Kidney epithelial cell (primary cell): Measurements from ENCODE around the gene SASH3. TPM values are rescaled to one million over a fixed set of nuclear protein-coding genes. Genes with fewer than 3 reads are reported as not detected.

Experiments
- DNase-seq: peaks from one replicate; pipeline ENCODE4 v3.0.0-alpha.2; 2010; ENCODE audit warnings: low read depth
- H3K27me3 ChIP-seq: 2 replicates; pipeline ENCODE4 v1.6.0; 2011; ENCODE audit warnings: low read length; ENCODE audit not compliant: control insufficient read depth, insufficient read depth
- H3K36me3 ChIP-seq: 2 replicates; pipeline ENCODE4 v1.5.1; 2011; ENCODE audit warnings: low read length; ENCODE audit not compliant: control insufficient read depth, insufficient read depth
- H3K4me3 ChIP-seq: 2 replicates; pipeline ENCODE4 v1.5.1; 2011; ENCODE audit warnings: low read depth, mild to moderate bottlenecking, control low read depth, low read length
- total RNA-seq: library from RNA; depleted of rRNA; stranded (reverse); fragments of >200 nt; gene quantifications from 2 replicates; pipeline ENCODE4 v1.2.3, GENCODE V29; 2015
- TF ChIP-seq, protein P1 (sequence below): IDR thresholded peaks from 2 replicates; pipeline ENCODE4 v1.5.1; 2011; ENCODE audit warnings: mild to moderate bottlenecking, moderate library complexity, low read length, control low read depth, inconsistent platforms; ENCODE audit not compliant: insufficient read depth, poor library complexity, severe bottlenecking

SASH3 gene
- total RNA-seq, 1 donor from 2014 or later: not detected

GRCh38 chrX:129792586-129793291 is 13.0 kb downstream of the SASH3 start:
- TF ChIP-seq, protein P1, sequence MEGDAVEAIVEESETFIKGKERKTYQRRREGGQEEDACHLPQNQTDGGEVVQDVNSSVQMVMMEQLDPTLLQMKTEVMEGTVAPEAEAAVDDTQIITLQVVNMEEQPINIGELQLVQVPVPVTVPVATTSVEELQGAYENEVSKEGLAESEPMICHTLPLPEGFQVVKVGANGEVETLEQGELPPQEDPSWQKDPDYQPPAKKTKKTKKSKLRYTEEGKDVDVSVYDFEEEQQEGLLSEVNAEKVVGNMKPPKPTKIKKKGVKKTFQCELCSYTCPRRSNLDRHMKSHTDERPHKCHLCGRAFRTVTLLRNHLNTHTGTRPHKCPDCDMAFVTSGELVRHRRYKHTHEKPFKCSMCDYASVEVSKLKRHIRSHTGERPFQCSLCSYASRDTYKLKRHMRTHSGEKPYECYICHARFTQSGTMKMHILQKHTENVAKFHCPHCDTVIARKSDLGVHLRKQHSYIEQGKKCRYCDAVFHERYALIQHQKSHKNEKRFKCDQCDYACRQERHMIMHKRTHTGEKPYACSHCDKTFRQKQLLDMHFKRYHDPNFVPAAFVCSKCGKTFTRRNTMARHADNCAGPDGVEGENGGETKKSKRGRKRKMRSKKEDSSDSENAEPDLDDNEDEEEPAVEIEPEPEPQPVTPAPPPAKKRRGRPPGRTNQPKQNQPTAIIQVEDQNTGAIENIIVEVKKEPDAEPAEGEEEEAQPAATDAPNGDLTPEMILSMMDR: no peak
- no peak for DNase-seq
- Histone ChIP-seq H3K27me3 (no peaks in the 10 kb centered on the region), H3K4me3 (no peak overlapping the region), H3K36me3 (no peaks in the 10 kb centered on the region)

DNA sequence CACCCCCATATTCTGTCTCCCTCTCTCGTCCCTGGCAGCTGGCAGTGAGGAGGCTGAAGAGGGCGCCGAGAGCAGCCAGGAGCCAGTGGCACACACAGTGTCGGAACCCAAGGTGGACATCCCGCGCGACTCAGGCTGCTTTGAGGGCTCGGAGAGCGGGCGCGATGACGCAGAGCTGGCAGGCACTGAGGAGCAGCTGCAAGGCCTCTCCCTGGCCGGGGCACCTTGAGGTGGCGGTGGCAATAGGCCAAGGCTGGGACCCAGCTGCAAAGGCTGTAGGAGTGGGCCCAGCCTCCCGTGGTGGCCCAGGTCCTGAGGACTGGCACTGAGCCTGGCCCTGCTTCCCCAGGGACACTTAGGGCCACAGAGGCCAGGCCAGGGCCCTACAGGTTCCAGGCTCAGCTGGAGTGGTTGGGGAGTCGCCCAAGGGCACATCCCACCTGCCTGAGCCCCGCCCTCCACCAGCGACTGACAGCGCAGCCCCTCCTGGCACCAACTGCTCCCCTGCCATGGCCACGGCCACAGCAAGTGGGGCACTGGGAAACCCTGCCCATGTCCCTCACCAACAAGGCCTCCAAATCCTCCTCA is 13.9 kb downstream of the SASH3 start:
- TF ChIP-seq, protein P1: no peak
- no peaks in the 10 kb centered on the region for H3K27me3 ChIP-seq
- no peak for DNase-seq
- no peaks in the 10 kb centered on the region for H3K36me3 ChIP-seq
- H3K4me3 ChIP-seq: no peak overlapping the region

DNA sequence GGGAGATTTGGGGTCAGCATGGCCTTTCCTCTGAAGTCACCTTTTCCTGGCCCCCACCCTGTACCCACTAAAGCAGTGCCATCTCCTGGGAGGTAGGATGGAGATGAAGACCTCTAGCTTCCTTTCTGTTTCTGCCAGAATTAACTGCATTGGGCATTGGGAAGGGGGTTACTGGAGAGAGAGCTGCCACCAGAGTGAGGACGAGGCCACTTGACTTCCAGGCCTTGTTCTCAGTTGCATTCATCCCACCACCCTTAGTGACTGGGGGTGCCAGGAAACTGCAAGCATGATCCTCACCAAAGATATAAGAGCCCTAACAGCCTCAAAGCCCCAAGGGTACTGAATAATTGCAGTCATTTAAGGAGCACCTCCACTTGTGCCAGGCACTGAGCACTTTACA is 15.8 kb downstream of the SASH3 start:
- H3K4me3 ChIP-seq: no peak overlapping the region
- H3K36me3 ChIP-seq: no peaks in the 10 kb centered on the region
- TF ChIP-seq, protein P1: no peak
- H3K27me3 ChIP-seq: no peaks in the 10 kb centered on the region
- DNase-seq: no peak

DNA sequence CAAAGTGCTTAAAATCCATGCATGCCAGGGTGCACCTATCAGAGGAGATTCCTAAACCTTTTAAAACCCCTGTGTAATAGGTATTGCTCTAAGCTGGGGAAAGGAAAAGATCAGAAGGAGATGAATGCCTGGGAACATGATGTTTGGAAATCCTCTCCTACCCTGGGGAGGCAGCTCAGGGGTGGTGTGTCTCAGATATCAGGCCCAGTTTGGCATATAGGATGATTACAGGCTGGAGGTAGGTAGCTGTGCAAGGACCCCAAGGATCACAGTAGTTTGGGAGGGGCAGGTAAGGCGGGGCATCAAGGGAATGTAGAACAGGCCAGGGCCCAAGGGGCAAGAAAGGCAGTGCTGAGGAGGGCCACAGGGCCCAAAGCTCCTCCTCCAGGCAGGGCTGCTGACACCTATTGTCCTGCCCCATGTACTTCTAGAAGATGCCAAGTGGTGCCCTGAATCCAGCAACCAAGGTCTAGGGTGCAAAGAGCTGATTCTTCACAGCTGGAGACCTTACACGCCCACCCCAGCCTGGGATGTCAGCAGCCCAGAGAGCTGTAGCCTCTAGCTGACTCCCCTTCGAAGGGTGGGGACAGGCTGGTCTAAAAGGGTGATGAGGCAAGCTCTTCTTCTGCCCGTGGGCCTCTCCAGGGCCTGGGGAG is 17.6 kb downstream of the SASH3 start:
- Histone ChIP-seq H3K4me3 (no peak overlapping the region), H3K27me3 (no peaks in the 10 kb centered on the region), H3K36me3 (no peaks in the 10 kb centered on the region)
- TF ChIP-seq, protein P1: no peak
- DNase-seq: no peak

DNA sequence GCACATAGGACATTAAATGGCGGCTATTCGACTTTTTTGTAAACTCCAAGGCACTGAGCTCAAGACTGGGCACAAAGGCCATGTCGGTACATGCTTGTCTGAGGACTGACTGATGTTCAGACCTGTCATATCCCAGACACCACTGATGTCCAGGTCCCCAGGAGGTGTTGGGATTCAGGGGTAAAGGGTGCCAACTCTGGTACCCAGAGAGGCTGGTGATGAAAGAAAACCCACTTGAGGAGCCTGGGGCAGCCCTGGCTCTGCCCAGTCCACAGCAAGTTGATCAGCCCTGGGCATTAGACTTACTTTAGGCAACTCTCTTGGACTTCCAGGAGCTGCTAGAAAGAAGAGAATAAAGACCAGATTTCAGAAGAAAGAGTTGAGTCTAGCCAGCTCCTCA is 18.7 kb downstream of the SASH3 start:
- TF ChIP-seq, protein P1: no peak
- H3K36me3 ChIP-seq: no peaks in the 10 kb centered on the region
- no peak for DNase-seq

More for the DNA sequence above, 18.7 kb downstream of the SASH3 start:
- Histone ChIP-seq H3K4me3 (no peak overlapping the region), H3K27me3 (no peaks in the 10 kb centered on the region)
